A549 (cell line): ENCODE measurements around the gene SEPTIN10.

Source experiments
- CEBPB ChIP-seq, 2 experiments: fragments of >200 bp in 1 of 2; sonication (Bioruptor Twin) in 1 of 2; formaldehyde crosslinking in 1 of 2; IDR thresholded peaks; 2 replicates each; pipeline ENCODE4 v1.6.1; 2012 to 2016
- CTCF ChIP-seq: fragments of >200 bp; sonication (Bioruptor Twin); formaldehyde crosslinking; IDR thresholded peaks from 3 replicates; pipeline ENCODE4 v1.5.1; 2016

GRCh38 chr2:109497911-109498870 lies 115.6 kb downstream of the SEPTIN10 start:
- TF ChIP-seq CTCF (no peak), CEBPB (IDR thresholded peaks at IDR 0.05) (no peak)
